Measurements from ENCODE around the gene ITCH.

DNA sequence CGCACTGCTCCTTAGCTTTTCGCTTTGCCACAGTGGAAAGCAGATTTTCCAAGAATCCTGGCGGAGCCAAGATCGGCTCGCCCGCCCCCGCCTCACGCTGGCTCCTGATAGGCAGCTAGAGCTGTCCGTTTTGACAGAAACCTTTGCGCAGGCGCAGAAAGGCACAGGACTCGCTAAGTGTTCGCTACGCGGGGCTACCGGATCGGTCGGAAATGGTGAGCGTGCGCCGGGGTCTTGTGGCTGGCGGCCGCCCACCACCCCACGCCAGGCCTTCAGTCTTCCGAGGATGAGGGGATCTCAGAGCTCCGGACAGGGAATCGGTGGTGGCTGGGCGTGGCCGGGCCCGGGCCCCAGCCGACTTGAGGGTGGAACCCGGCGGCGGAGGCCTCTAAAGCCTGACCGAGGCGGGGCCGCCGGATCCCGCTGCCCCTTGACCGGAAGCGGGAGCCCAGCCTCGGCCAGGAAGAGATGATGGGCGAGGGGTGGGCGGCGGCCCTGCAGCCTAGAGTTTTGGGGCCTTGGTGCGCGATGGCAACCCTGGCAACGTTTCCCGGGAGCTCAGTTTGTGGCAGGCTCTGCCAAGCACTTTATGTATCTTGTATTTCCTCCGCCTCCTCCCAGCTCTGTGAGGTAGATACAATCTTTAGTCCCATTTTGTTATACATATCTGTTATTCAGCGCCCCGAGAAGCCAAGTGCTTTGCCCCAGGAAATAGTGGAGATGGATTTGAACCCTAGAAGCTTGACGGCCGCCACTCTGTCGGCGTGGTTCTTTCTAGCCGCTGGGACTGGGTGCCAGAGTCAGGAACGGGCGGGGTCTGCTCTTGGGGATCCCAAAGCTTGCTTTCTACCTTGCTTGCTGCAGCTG, 153.4 kb downstream of the ITCH start, which contains the start of gene DYNLRB1:
- TF ChIP-seq, protein P1, sequence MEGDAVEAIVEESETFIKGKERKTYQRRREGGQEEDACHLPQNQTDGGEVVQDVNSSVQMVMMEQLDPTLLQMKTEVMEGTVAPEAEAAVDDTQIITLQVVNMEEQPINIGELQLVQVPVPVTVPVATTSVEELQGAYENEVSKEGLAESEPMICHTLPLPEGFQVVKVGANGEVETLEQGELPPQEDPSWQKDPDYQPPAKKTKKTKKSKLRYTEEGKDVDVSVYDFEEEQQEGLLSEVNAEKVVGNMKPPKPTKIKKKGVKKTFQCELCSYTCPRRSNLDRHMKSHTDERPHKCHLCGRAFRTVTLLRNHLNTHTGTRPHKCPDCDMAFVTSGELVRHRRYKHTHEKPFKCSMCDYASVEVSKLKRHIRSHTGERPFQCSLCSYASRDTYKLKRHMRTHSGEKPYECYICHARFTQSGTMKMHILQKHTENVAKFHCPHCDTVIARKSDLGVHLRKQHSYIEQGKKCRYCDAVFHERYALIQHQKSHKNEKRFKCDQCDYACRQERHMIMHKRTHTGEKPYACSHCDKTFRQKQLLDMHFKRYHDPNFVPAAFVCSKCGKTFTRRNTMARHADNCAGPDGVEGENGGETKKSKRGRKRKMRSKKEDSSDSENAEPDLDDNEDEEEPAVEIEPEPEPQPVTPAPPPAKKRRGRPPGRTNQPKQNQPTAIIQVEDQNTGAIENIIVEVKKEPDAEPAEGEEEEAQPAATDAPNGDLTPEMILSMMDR (IDR thresholded peaks at IDR 0.05): no peak
- TF ChIP-seq POLR2AphosphoS5 (IDR thresholded peaks at IDR 0.05; ENCODE audit: insufficient read depth in 1 of 2, low read depth in 1 of 2): peak; percentile 97 to 100
